ENCODE measurements around the gene FXR2.

GRCh38 chr17:7577327-7578199 is 37.1 kb downstream of the FXR2 start:
- TF ChIP-seq POLR2A (IDR thresholded peaks at IDR 0.05) (no peak), CTCF (IDR thresholded peaks at IDR 0.05) (no peak)
